HG03442 (cell line): Measurements from ENCODE around the gene APOBEC2.

ENCODE experiments used
- ATAC-seq: cut with Tn5 transposase; IDR thresholded peaks from one replicate; pipeline ENCODE4 v1.9.1; 2021; ENCODE audit warnings: mild to moderate bottlenecking, moderate library complexity; ENCODE audit not compliant: unreplicated experiment

Gene APOBEC2

DNA sequence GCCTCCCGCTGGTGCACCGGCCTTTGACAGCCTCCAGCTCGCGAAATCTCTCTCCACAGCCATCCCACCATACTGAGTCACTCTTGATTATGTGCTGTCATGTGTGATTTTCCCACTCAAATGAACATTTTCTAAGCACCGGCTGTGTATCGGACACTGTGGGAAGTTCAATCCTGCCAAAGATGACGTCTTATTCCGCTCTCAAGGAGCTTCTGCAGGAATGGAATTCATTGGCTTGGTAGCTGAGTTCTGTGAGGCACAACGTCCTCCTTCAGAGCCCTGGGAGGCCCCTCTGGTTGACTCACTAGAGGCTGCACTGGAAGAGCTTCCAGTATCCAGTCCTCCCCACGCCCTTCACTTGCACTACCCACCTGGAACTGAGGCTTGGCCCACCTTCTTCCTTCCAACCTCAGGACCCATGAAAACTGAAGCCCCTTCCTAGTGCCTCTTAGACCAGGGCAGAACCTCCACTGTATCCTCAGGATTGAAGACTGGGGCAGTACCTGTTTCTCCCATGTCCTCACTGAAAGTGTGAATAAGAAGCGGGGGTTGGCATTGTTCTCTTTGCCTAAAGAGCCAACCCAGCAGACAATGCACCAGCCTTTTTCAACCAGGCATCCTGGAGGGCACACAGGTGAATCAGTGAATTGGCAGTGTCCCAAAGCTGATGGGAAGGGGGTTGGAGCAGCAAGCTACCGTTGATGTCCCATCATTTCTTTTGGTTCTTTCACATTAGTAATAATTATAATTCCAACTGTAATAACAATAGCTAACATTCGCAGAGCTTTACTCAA, 15.7 kb upstream of the APOBEC2 start:
- no peak for ATAC-seq

- no peak for ATAC-seq
Observed at GRCh38 chr6:41038205-41038604, 14.8 kb upstream of the APOBEC2 start.

GRCh38 chr6:41039060-41039998, 13.7 kb upstream of the APOBEC2 start, which contains the start of gene UNC5CL:
UNC5CL (minus strand) TSS chr6:41039221; CDS start chr6:41035074, 4,147 bp downstream.
- no peak for ATAC-seq

- ATAC-seq: no peak
Observed at GRCh38 chr6:41040101-41040939, 12.7 kb upstream of the APOBEC2 start.

DNA sequence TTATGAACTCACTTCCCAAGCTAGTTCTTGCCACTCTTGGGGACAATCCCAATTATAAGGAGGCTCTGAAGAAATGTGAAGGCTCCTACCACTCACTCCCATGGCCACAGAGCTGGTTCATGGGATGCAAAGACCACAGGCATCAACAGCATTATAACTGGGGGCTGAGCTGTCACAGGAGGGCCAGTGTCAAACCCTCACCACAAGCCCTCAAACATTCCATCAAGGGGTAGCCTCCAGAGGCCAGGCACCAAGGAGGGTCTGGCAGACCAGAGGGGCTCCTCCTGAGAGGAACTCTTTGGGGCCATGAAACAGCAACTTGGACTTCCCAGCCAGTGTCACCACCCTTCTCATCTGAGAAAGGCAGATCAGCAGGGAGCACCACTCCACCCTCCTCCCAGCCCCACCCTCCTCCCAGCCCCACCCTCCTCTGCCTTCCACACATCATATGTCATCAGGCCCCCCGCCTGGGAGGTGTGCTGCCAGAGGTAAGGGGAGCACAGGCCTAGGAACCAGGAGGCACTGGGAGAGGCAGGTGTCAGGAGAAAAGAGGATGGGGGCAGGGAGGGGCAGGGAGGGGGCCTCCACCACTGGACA, 12.0 kb upstream of the APOBEC2 start:
- no peak for ATAC-seq

DNA sequence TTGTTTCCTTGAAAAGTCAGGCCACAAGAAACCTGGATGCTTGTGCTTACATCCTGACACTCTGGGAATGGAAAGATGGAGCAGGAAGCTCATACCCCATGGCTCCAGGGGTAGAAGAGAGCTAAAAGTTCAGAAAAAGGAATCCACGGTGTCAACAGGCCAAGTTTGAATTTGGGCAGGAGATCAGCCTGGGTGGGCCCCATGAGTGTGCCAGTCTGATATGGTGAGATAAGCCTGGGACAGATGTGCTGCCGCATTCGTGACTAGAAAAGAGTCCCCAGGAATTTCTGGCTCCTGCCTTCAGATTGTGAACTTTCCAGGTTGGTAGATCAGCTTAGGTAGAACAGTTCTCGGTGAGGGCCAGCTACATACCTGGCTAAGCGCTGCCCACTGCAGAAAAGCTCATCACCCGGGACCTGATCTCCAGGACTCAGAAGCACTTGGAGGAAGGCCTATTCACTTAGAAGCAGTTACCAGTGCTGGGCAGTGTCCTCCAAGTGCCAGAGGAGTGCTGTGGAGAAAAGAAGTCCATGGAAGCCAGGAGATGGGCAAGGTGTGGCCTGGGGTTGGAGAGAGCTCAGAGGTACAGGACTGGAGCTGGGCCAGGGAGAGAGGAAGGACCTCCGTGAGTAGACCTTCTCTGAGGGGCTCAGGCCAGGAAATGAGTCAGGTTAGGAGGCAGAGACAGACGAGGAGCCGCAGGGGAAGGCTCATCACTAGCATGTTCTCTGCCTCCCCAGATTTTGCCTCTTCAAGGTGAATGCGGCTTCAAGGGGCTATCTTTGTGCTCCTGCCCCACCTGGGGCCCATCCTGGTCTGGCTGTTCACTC, 10.6 kb upstream of the APOBEC2 start, which contains the start of gene TSPO2:
TSS of gene TSPO2 (plus strand) at position 242 of the 830 bp plus-strand sequence. CDS start at position 761, 519 bp downstream.
- no peak for ATAC-seq

- no peak for ATAC-seq
Observed at GRCh38 chr6:41043151-41043550, 9.9 kb upstream of the APOBEC2 start.

DNA sequence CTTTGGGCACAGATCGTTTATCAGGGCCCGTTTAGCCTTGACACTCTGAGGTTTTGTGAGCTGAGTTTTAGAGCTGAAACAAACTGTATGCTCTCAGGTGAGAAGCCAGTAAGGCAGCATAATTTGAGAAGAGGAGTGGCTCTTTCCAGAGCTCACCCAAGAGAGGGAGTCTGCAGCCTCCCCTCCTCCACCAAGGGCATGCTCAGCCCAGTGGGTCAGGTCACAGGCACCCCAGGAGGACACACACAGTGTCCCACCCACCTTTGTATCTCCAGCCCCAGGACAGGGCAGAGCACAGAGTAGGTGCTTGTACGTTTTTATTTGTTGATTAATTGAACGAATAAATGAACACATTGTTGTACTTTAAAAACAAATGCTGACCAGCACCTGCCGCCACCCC, 7.3 kb upstream of the APOBEC2 start:
- no peak for ATAC-seq

DNA sequence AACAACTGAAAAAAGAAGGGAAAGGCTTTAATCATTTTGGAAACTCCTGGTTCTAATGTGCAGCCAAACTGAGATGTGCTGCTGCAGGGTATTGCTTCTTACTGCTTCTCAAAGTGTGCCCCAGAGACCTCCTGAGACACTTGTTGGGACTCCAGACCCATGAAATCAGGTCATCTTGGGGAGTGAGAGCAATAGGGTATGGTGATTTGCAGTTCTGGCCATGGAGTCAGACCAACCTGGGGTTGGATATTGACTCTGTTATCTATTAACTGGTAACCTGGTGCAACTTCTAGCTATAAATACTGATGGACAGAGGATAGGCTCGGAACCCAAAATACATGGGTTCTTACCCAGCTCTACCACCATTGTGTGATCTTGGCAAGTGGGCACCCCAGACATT, 6.9 kb upstream of the APOBEC2 start:
- ATAC-seq: no peak

GRCh38 chr6:41047306-41047705, 5.7 kb upstream of the APOBEC2 start:
- ATAC-seq: no peak

- no peak for ATAC-seq
Observed at GRCh38 chr6:41047745-41048732, 5.0 kb upstream of the APOBEC2 start.

GRCh38 chr6:41049521-41049920, 3.5 kb upstream of the APOBEC2 start:
- ATAC-seq: no peak

GRCh38 chr6:41049955-41050354, 3.0 kb upstream of the APOBEC2 start:
- ATAC-seq: no peak

DNA sequence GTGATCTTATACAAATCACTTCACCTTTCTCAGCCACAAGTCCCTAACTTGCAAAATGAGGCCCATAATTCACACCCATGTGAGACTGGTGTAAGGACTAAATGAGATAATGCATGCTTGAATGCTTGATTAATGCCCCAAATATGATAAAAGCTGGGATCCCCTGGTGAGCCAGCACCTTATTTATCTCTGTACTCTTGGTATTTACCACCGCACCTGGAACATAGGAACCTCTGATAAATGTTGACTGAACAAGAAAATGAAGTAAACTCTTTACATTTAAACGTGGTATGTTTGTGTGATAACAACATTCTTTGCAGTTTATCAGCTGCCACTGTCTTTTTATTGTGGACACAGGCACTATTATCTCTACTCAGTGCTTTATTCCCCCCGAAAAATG, 2.5 kb upstream of the APOBEC2 start:
- ATAC-seq: no peak

DNA sequence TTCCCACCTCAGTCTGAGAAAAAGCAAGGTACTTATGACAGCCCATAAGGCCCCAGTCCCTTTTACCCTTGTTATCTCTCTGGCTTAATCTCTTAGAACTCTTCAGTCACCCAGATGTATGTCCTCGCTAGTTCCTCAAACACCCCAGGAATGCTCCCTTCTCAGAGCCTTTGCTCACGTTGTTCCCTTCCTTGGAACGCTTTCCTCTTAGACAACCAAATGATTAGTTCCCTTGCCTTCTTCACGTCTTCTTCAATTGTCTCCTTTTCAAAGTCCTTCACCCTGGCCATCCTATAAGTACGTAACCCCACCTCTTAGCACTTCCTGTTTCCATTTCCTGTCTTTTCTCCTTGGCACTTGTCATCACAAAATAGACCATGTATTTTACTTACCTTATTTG, 1.1 kb upstream of the APOBEC2 start:
- ATAC-seq: no peak

DNA sequence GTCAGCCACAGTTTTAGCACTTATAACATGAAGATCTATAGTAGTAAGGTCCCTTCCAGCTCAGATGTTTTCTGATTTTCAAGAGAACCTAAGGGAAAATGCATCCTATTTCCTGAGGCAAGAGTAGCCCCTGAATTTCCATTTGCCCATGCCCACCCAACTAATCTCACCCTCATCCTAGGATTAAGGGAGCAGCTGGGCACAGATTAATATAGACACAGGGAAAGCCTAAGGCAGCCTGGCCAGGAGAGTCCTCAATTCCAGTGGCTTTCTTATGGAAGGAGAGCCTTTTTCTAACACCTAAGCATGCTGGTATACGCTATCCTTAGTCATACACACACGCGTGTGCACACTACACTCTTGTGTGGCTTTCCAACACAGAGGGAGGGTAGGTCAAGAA, 1.5 kb downstream of the APOBEC2 start:
- ATAC-seq: no peak

DNA sequence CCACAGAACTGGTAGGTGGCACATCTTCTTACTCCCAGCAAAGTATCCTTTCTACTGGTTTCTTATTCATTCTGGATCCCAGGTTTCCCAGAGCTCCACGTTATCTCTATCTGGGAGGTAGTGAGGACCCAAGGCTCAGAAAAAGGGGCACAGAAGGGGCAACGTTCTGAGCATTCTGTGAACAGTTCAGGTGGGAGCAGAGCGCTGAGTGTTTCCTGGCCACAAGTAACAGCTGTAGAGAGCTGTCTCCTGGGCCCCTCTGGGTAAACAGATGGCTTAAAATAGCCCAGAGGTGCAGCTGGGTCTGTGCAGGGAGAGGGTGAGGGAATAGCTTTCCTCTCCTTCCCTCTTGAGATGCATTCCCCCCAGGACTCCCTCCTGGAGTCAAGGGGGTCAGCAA, 2.1 kb downstream of the APOBEC2 start:
- no peak for ATAC-seq

DNA sequence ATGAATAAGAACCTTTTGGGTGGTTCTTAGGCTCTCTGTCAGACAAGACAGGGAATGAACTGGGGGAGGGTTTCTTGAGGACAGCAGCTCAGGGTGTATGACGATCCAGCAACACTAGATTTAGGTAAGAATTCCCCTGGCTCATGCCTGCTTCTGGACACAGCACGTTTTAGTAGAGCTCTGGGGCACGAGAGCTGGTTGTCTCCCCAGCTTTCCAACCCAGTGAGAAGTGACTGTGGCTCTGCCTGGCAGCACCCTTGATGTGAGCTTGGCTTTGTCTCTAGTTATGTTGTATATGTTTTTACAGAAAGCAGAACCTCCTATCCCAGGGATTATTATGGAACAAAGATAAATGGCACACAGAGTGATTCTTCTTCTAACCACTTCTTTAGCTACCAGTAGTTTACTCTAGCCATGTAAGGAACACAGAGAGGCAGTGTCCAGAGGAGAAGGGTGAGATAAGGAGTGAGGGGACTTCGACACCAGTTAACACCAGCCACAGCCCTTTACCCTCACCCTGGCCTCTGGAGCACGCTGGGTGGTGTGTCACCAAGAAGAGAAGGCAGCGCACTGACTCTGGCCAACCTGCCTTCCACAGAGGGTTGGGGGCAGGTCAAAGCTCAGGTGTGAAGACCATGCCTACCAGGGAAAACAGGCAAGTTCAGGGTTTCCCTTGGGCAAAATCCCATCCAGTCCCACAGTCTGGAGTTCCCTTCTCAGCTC, 3.9 kb downstream of the APOBEC2 start:
- ATAC-seq: no peak
